K562 (cell line): ENCODE results near the gene HOXA10. TPM values are rescaled to one million over a fixed set of nuclear protein-coding genes. Genes with fewer than 3 reads are reported as not detected.

Source experiments
- ATAC-seq: fragments of 200-7000 bp; cut with Tn5 transposase; 3 replicates; pipeline ENCODE4 v1.9.1; 2020; ENCODE audit warnings: moderate library complexity
- BruUV-seq: library from RNA; stranded (reverse); fragments of 400-500 nt; replicated peaks from 2 replicates; lab custom pipeline; 2021; lab: Mats Ljungman, UMichigan
- CTCF ChIA-PET: fragments of 300-600 bp; formaldehyde crosslinking; extraction: SDS; loops from one replicate; lab custom pipeline; 2021; ENCODE audit warnings: low intra/inter-chr PET ratio; lab: Yijun Ruan, JAX
- POLR2A ChIA-PET: fragments of 300-600, 350-650 bp; sonication (Branson Sonifier 250); formaldehyde crosslinking; extraction: SDS; loops from one replicate; lab custom pipeline; 2021; ENCODE audit warnings: antibody characterized with exemption, inconsistent platforms; lab: Yijun Ruan, JAX
- DNase-seq, 4 experiments: peaks; one replicate each; pipeline versions ENCODE4 v3.0.0 to v3.0.0-alpha.2; 2011 to 2018; ENCODE audit warnings: low spot score in 3 of 4, mixed read lengths in 3 of 4; ENCODE audit errors: extremely low read depth in 1 of 4
- FAIRE-seq: peaks from 2 replicates; lab custom pipeline; 2011; peaks lifted over from hg19 to GRCh38; lab: Jason Lieb, UNC
- H2AFZ ChIP-seq: 2 replicates; pipeline ENCODE4 v1.6.0; 2011; ENCODE audit warnings: low read depth, low read length, control low read depth, inconsistent platforms
- H3K27ac ChIP-seq: fragments of 200-600 bp; 3 replicates; pipeline ENCODE4 v1.8.0; 2011; ENCODE audit warnings: low read depth, mild to moderate bottlenecking, control low read depth, inconsistent platforms, low read length, moderate library complexity, mixed read lengths; ENCODE audit errors: extremely low read depth
- H3K27me3 ChIP-seq, 2 experiments: fragments of 300-600 bp in 1 of 2; 2 replicates in 1 of 2; 3 replicates in 1 of 2; pipeline versions ENCODE4 v1.6.0 to v1.8.0; 2011; ENCODE audit warnings: inconsistent platforms in 2 of 2, low read length in 2 of 2, mild to moderate bottlenecking in 1 of 2, mixed read lengths in 1 of 2, moderate library complexity in 1 of 2; ENCODE audit not compliant: control insufficient read depth in 2 of 2, insufficient read depth in 2 of 2
- H3K36me3 ChIP-seq: fragments of 300-600 bp; 3 replicates; pipeline ENCODE4 v1.8.0; 2011; ENCODE audit warnings: mild to moderate bottlenecking, low read length, inconsistent platforms; ENCODE audit not compliant: control insufficient read depth, insufficient read depth
- H3K4me1 ChIP-seq, 2 experiments: fragments of 200-600 bp in 1 of 2; replicated peaks in 1 of 2; 2 replicates in 1 of 2; 3 replicates in 1 of 2; pipeline versions ENCODE4 v1.5.1 to v1.8.0; 2011; ENCODE audit warnings: inconsistent platforms in 2 of 2, low read length in 2 of 2, mild to moderate bottlenecking in 1 of 2, mixed read lengths in 1 of 2, moderate library complexity in 1 of 2; ENCODE audit not compliant: control insufficient read depth in 2 of 2, insufficient read depth in 2 of 2
- H3K4me2 ChIP-seq: 2 replicates; pipeline ENCODE4 v1.6.1; 2011; ENCODE audit warnings: low read length, control low read depth, inconsistent platforms, mixed read lengths; ENCODE audit not compliant: insufficient read depth
- H3K4me3 ChIP-seq: fragments of 200-600 bp; sonication (generic), shearing (Covaris generic); 2 replicates; pipeline ENCODE4 v1.5.1; 2016; ENCODE audit warnings: control low read depth, inconsistent platforms
- H3K79me2 ChIP-seq: fragments of 200-600 bp; 3 replicates; pipeline ENCODE4 v1.8.0; 2011; ENCODE audit warnings: low read length, inconsistent platforms; ENCODE audit not compliant: control insufficient read depth, insufficient read depth
- H3K9ac ChIP-seq, 2 experiments: 2 replicates each; pipeline versions ENCODE4 v1.6.0 to v1.6.1; 2011; ENCODE audit warnings: low read depth in 2 of 2, low read length in 2 of 2, control low read depth in 1 of 2, inconsistent platforms in 1 of 2, mild to moderate bottlenecking in 1 of 2, mixed read lengths in 1 of 2; ENCODE audit not compliant: insufficient read depth in 1 of 2
- H3K9me1 ChIP-seq: one replicate; pipeline ENCODE4 v1.6.0; 2011; ENCODE audit warnings: inconsistent platforms, mild to moderate bottlenecking, low read length, moderate library complexity; ENCODE audit not compliant: control insufficient read depth, insufficient read depth
- H3K9me3 ChIP-seq: replicated peaks from 2 replicates; pipeline ENCODE4 v1.5.1; 2011; ENCODE audit warnings: low read depth, low read length, inconsistent platforms; ENCODE audit not compliant: control insufficient read depth, insufficient read depth
- H4K20me1 ChIP-seq: replicated peaks from 2 replicates; pipeline ENCODE4 v1.6.1; 2011; ENCODE audit warnings: low read length, inconsistent platforms, mixed read lengths; ENCODE audit not compliant: control insufficient read depth, insufficient read depth
- ID3 ChIP-seq, 2 experiments: fragments of 250-450 bp in 1 of 2; fragments of 450-650 bp in 1 of 2; sonication (Bioruptor Pico) in 1 of 2; IDR thresholded peaks; 2 replicates each; pipeline versions ENCODE4 v1.6.1 to v1.8.0; 2016 to 2021; ENCODE audit warnings: mild to moderate bottlenecking in 2 of 2, moderate library complexity in 2 of 2, missing compliant biosample characterization in 1 of 2, missing genetic modification characterization in 1 of 2
- IRF1 ChIP-seq: sonication (generic); formaldehyde crosslinking; IDR thresholded peaks from 2 replicates; pipeline ENCODE4 v1.8.0; 2022; ENCODE audit warnings: missing genetic modification reagents, mild to moderate bottlenecking, borderline replicate concordance
- IRF2 ChIP-seq: sonication (generic); formaldehyde crosslinking; IDR thresholded peaks from 2 replicates; pipeline ENCODE4 v1.8.1; 2022; ENCODE audit warnings: mild to moderate bottlenecking, missing genetic modification reagents
- MTF1 ChIP-seq: fragments of 250-450 bp; sonication (Bioruptor Pico); IDR thresholded peaks from 2 replicates; pipeline ENCODE4 v1.9.0; 2021; ENCODE audit warnings: moderate library complexity, mild to moderate bottlenecking, inconsistent platforms, borderline replicate concordance
- PBX2 ChIP-seq, 2 experiments: IDR thresholded peaks in 1 of 2; conservative IDR thresholded peaks in 1 of 2; 2 replicates each; pipeline ENCODE4 v1.6.1; 2016; ENCODE audit warnings: low read depth in 2 of 2, mild to moderate bottlenecking in 1 of 2, missing compliant biosample characterization in 1 of 2, missing genetic modification characterization in 1 of 2, moderate library complexity in 1 of 2
- RBM22 ChIP-seq: fragments of 200-400 bp; formaldehyde crosslinking; IDR thresholded peaks from 2 replicates; pipeline ENCODE4 v1.6.1; 2018; ENCODE audit warnings: low read length, low read depth; ENCODE audit not compliant: poor library complexity, severe bottlenecking
- RNF2 ChIP-seq: sonication (generic); IDR thresholded peaks from 2 replicates; pipeline ENCODE4 v1.6.1; 2016
- SNRNP70 ChIP-seq: fragments of 200-400 bp; formaldehyde crosslinking; optimal IDR thresholded peaks from 2 replicates; pipeline ENCODE3; 2017; ENCODE audit warnings: low read depth, low read length
- TSHZ1 ChIP-seq: fragments of 250-450 bp; sonication (Bioruptor Pico); IDR thresholded peaks from 2 replicates; pipeline ENCODE4 v1.4.0; 2020; ENCODE audit warnings: mild to moderate bottlenecking, moderate library complexity
- WGBS: fragments of 100-300 bp; shearing (Covaris generic); methylation state at CpG from one replicate; pipeline ENCODE4 v1.1.6; 2016; ENCODE audit warnings: low coverage, mixed read lengths; ENCODE audit not compliant: insufficient coverage; ENCODE audit errors: missing lambda C conversion rate; 5-methylcytosine and 5-hydroxymethylcytosine counted together
- in situ Hi-C: fragments of 300-500 bp; cut with MboI; formaldehyde crosslinking; loops from 4 replicates; pipeline ENCODE4 v1.15.0; 2018; ENCODE audit warnings: inconsistent platforms, mixed read lengths
- intact Hi-C: fragments of 100-400 bp; cut with micrococcal nuclease; formaldehyde crosslinking; loops from 2 replicates; pipeline ENCODE4 v1.14.2; 2022
- polyA plus RNA-seq, 8 experiments: library from polyadenylated mRNA; depleted of rRNA in 4 of 8; stranded (reverse) in 5 of 8; unstranded in 3 of 8; fragments of >200 nt; fragmentation: Nextera tagmentation in 2 of 8; fragmentation: Illumina TruSeq in 1 of 8; extraction: Ambion mirVana in 2 of 8; extraction: Trizol in 1 of 8; gene quantifications; 2 replicates each; pipeline versions ENCODE4 v1.2.1 to v1.2.3, GENCODE V29; 2011 to 2014; ENCODE audit warnings: inconsistent platforms in 1 of 8, missing spikeins in 1 of 8
- total RNA-seq, 7 experiments: library from RNA; depleted of rRNA in 6 of 7; stranded (reverse); fragments of >200 nt in 6 of 7; fragmentation: Illumina TruSeq in 2 of 7; extraction: Trizol in 2 of 7; gene quantifications; 2 replicates each; pipeline versions ENCODE4 v1.2.1 to v1.2.3, GENCODE V29; 2011 to 2021; ENCODE audit warnings: low replicate concordance in 1 of 7

HOXA10 gene
- total and polyA plus RNA-seq, 9 of the 15 experiments (the other 6 are each of a cell fraction or from before 2014, with no cell fraction given), result not detected

GRCh38 chr7:27196287-27196767, 22.2 kb upstream of the HOXA10 start (continued):
- TF ChIP-seq PBX2 (CRISPR knock-in tag; IDR thresholded peaks at IDR 0.05; ENCODE audit: low read depth) (no peak), PBX2 (tag; conservative IDR thresholded peaks at IDR 0.05; ENCODE audit: low read depth) (peak; percentile 61)

GRCh38 chr7:27194686-27195379, 20.7 kb upstream of the HOXA10 start:
- BruUV-seq, result no TSS peak
- 3% methylated on average over 9 of the region's 9 CpGs for WGBS
- FAIRE-seq, result no peak
- TF ChIP-seq RBM22, result no peak
- TF ChIP-seq IRF1, result no peak
- TF ChIP-seq TSHZ1 (CRISPR knock-in tag), result no peak
- TF ChIP-seq IRF2, result no peak
- TF ChIP-seq ID3 (CRISPR knock-in tag; IDR thresholded peaks at IDR 0.05), result no peak
- TF ChIP-seq ID3 (tag; IDR thresholded peaks at IDR 0.05), result no peak
- TF ChIP-seq RNF2, result no peak
- TF ChIP-seq MTF1 (CRISPR knock-in tag), result no peak
- TF ChIP-seq SNRNP70, result no peak

More at GRCh38 chr7:27194686-27195379, 20.7 kb upstream of the HOXA10 start:
- intact Hi-C loops (loop anchor here (5.0 kb wide), 2 partner anchors 382 to 577 kb away; no protein-coding TSS in a partner anchor), in situ Hi-C loops (no loop called here)
- Histone ChIP-seq H3K4me3 (no peak overlapping the region), H3K9ac (no peak overlapping the region), H3K27me3 (peaks cover 15 to 45% of the 10 kb centered on the region in 2 experiments; a peak in 4 of 5 replicates), H2AFZ (no peak overlapping the region), H3K79me2 (no peaks in the 10 kb centered on the region), H3K27ac (no peak overlapping the region), H4K20me1 (no peaks in the 10 kb centered on the region), H3K4me1 (peaks cover 0 to 14% of the 10 kb centered on the region in 2 experiments; a peak in 1 of 5 replicates), H3K36me3 (no peaks in the 10 kb centered on the region), H3K9me1 (no peaks in the 10 kb centered on the region), H3K9me3 (no peaks in the 10 kb centered on the region), H3K4me2 (no peak overlapping the region)
- CTCF ChIA-PET, result interaction anchor here (1.3 kb wide), 1 partner anchor 826 kb away, joined by 3 read pairs; no protein-coding TSS in a partner anchor
- ATAC-seq (no peak), DNase-seq (no peak)
- POLR2A ChIA-PET, result interaction anchor here (0.6 kb wide), 1 partner anchor 1018 kb away, joined by 4 read pairs; no protein-coding TSS in a partner anchor
